Heart left ventricle (tissue), 16 donors: Measurements from ENCODE around the gene LPIN2. TPM values are rescaled to one million over a fixed set of nuclear protein-coding genes. Genes with fewer than 3 reads are reported as not detected.

Experiments used
- ATAC-seq, 4 donors: fragments of 200-7000 bp; cut with Tn5 transposase; one replicate each; pipeline ENCODE4 v1.9.1; 2020 to 2022; ENCODE audit warnings: moderate library complexity in 4 of 4, mild to moderate bottlenecking in 3 of 4, moderate number of reproducible peaks in 1 of 4
- DNase-seq, 5 donors: peaks; one replicate each; pipeline ENCODE4 v3.0.0-alpha.2; 2020
- H3K27ac ChIP-seq, 12 donors: fragments of 200-600 bp; sonication (generic) in 4 of 12; one replicate each; pipeline versions ENCODE4 v1.5.0 to v1.8.0; 2016 to 2022; ENCODE audit warnings: mild to moderate bottlenecking in 2 of 12
- H3K27me3 ChIP-seq, 9 donors: fragments of 200-600 bp; sonication (generic) in 2 of 9; one replicate each; pipeline versions ENCODE4 v1.5.1 to v1.8.0; 2016 to 2022; ENCODE audit warnings: mild to moderate bottlenecking in 3 of 9
- H3K36me3 ChIP-seq, 9 donors: fragments of 200-600 bp; sonication (generic) in 2 of 9; one replicate each; pipeline versions ENCODE4 v1.5.0 to v1.8.0; 2018 to 2022; ENCODE audit warnings: mild to moderate bottlenecking in 2 of 9
- H3K4me1 ChIP-seq, 12 donors: fragments of 200-600 bp; sonication (generic) in 4 of 12; one replicate each; pipeline versions ENCODE4 v1.5.0 to v1.8.0; 2016 to 2022; ENCODE audit warnings: mild to moderate bottlenecking in 3 of 12
- H3K4me3 ChIP-seq, 12 donors: fragments of 200-600 bp; sonication (generic) in 4 of 12; one replicate each; pipeline versions ENCODE4 v1.5.0 to v1.8.0; 2017 to 2022; ENCODE audit warnings: mild to moderate bottlenecking in 9 of 12, moderate library complexity in 4 of 12
- H3K9me3 ChIP-seq, 12 donors: fragments of 200-600 bp; sonication (generic) in 4 of 12; one replicate each; pipeline versions ENCODE4 v1.5.0 to v1.8.0; 2016 to 2022; ENCODE audit warnings: mild to moderate bottlenecking in 1 of 12
- POLR2A ChIP-seq, 2 donors: fragments of 450-650 bp; IDR thresholded peaks; one replicate each; pipeline ENCODE4 v1.6.1; 2017; ENCODE audit warnings: antibody characterized with exemption in 2 of 2, mild to moderate bottlenecking in 2 of 2, moderate library complexity in 2 of 2
- WGBS, 4 donors: extraction: QIAGEN DNeasy Blood & Tissue Kit in 2 of 4; methylation state at CpG; one replicate each; pipeline versions ENCODE4 v1.1.5 to v1.1.7; 2013 to 2018; 5-methylcytosine and 5-hydroxymethylcytosine counted together
- intact Hi-C, 10 donors: fragments of 100-400 bp; cut with DNase I; formaldehyde crosslinking; loops; one replicate each; pipeline versions ENCODE4 v1.11.1 to v1.14.2; 2022
- polyA plus RNA-seq, 2 donors: library from polyadenylated mRNA; stranded (reverse); fragments of 200-250 nt; gene quantifications; one replicate each; pipeline ENCODE4 v1.2.3, GENCODE V29; 2013
- total RNA-seq, 9 donors: library from RNA; depleted of rRNA in 2 of 9; stranded (reverse); fragments of >200 nt in 2 of 9; fragmentation: NEBNext Ultra II Directional in 3 of 9; extraction: Animal tissue kit (Norgen Biotek cat#: 25700) in 3 of 9; gene quantifications; one replicate each; pipeline versions ENCODE4 v1.1.0 to v1.2.4, GENCODE V29; 2016 to 2023
- TF ChIP-seq, protein P1 (sequence below), 12 donors: fragments of 200-600 bp; sonication (generic) in 4 of 12; IDR thresholded peaks; one replicate each; pipeline versions ENCODE4 v1.5.0 to v1.8.0; 2018 to 2022; ENCODE audit warnings: antibody characterized with exemption in 12 of 12, mild to moderate bottlenecking in 5 of 12
- donor health status: ischemic (EF 13 %, LVEDD 7.1; RV severe dilation, severe dysfunction).
- donor health status: healthy with polysubstance abuse.
- donor health status: DM: no; HTN: yes; CAD: no.
- donor health status: DM: no; HTN: no; CAD: no.
- donor health status: ischemic (EF 25% LVEDD 6.9; RV normal size, moderate dysfunction).
- donor health status: ischemic (EF 25% LVEDD 5.7; RV mildly dilated, moderate dysfunction).
- donor health status: healthy.
- donor health status: DM: yes; HTN: yes; CAD: no.
- donor health status: ischemic (EF 35%, LVEDD 5.7; RV mildly dilated, moderate dysfunction).
- donor health status: nonischemic (EF 11% LVEDD 7.7; RV severe dilation, severe dysfunction).
- donor health status: DM: yes; HTN: yes; CAD: no.
- donor health status: PGD.
- donor health status: ischemic (EF 29% LVEDD 5.4; RV normal size, mild dysfunction).
- donor health status: nonischemic (EF 23%, LVEDD 6.1; RV moderate dilation, normal function).

Gene LPIN2
- total and polyA plus RNA-seq, 11 donors, result 1.9 to 21.6 (median 10.9) TPM

DNA sequence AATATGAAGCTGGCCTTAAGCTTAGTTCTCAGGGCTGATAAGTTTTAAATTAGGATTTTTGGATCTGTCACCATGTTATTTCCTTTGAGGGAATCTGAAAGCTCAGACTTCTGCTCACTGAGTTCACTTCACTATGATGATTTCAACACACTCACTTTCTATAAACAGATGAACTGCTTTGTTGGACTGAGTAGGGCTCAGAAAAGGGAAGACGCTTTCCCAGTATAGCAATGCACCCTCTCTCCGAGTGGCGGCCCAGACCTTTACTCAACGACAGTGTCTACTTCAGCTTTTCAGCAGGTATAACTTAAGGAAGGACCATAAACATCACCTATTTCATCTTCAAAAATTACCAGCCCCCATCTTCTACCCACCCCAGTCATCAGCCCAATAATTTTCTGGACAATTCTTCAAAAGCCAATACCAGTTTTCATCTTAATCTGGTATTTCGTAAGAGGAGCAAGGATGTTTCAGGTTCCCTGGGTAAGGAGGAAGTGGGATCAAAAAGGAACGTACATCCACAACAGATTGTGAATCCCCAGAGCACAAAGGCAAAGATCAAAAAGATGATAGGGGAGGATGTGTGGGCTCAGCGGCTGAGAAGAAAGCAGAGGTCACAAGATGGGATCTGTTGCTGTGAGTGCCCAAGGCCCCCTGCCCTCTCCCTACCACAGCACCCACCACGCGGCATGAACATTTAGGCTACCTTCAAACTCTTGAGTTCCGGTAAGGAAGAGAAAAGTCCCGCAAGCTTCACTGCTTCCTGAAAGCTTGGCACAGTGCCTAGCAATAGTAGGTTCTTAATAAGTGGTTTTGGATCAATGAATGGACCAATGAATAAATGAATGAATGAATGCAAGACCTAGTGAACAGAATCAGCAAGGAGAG is 41.9 kb downstream of the LPIN2 start:
- 64 to 72% (median 66%) methylated on average over 11 of the region's 11 CpGs for WGBS, 4 donors
- ATAC-seq, result peak; percentile 24 to 72 (median 65)
- intact Hi-C loops, result no loop called here
- H3K9me3 ChIP-seq, result no peaks in the 10 kb centered on the region
- no peaks in the 10 kb centered on the region for H3K36me3 ChIP-seq
- peak in 1 of 5 donors; percentile 45 for DNase-seq
- peaks cover 2 to 92% (median 26%) of the 10 kb centered on the region in 12 donors for H3K4me1 ChIP-seq
- H3K27me3 ChIP-seq, result no peaks in the 10 kb centered on the region
- H3K4me3 ChIP-seq, result peak overlapping the region in 1 of 12 donors; percentile 34
- peak overlapping the region in 5 of 12 donors; percentile 2 to 88 (median 40) for H3K27ac ChIP-seq
- TF ChIP-seq, protein P1, sequence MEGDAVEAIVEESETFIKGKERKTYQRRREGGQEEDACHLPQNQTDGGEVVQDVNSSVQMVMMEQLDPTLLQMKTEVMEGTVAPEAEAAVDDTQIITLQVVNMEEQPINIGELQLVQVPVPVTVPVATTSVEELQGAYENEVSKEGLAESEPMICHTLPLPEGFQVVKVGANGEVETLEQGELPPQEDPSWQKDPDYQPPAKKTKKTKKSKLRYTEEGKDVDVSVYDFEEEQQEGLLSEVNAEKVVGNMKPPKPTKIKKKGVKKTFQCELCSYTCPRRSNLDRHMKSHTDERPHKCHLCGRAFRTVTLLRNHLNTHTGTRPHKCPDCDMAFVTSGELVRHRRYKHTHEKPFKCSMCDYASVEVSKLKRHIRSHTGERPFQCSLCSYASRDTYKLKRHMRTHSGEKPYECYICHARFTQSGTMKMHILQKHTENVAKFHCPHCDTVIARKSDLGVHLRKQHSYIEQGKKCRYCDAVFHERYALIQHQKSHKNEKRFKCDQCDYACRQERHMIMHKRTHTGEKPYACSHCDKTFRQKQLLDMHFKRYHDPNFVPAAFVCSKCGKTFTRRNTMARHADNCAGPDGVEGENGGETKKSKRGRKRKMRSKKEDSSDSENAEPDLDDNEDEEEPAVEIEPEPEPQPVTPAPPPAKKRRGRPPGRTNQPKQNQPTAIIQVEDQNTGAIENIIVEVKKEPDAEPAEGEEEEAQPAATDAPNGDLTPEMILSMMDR (IDR thresholded peaks at IDR 0.05), result no peak
- TF ChIP-seq POLR2A (IDR thresholded peaks at IDR 0.05), result no peak

DNA sequence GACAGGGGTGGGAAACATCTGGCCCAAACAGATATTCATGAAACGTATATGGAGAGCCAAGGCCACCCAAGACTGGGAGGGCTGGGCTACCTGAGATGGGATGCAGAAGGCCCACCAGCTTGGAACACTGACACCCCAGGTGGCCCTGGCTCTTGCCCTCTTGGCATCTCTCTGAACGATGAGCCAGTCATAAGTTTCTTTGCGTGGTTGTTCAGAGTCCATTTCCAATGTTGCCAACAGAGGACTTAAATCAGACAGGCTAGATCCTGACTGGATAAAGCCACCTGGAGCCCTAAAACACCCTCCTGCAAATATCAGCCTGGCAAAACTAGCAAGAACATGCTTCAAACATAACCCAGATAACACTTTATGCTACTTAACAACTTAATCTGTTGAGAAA is 42.6 kb downstream of the LPIN2 start:
- TF ChIP-seq, protein P1 (IDR thresholded peaks at IDR 0.05), result no peak
- no peak for TF ChIP-seq POLR2A (IDR thresholded peaks at IDR 0.05)
- DNase-seq (no peak), ATAC-seq (no peak)
- no peaks in the 10 kb centered on the region for H3K27me3 ChIP-seq
- no peaks in the 10 kb centered on the region for H3K9me3 ChIP-seq
- no peak overlapping the region for H3K4me3 ChIP-seq
- peaks cover 2 to 93% (median 26%) of the 10 kb centered on the region in 12 donors for H3K4me1 ChIP-seq
- peak overlapping the region in 5 of 12 donors; percentile 2 to 88 (median 25) for H3K27ac ChIP-seq
- 84 to 96% (median 88%) methylated on average over 3 of the region's 3 CpGs for WGBS, 4 donors
- H3K36me3 ChIP-seq, result no peaks in the 10 kb centered on the region
- intact Hi-C loops, result no loop called here

DNA sequence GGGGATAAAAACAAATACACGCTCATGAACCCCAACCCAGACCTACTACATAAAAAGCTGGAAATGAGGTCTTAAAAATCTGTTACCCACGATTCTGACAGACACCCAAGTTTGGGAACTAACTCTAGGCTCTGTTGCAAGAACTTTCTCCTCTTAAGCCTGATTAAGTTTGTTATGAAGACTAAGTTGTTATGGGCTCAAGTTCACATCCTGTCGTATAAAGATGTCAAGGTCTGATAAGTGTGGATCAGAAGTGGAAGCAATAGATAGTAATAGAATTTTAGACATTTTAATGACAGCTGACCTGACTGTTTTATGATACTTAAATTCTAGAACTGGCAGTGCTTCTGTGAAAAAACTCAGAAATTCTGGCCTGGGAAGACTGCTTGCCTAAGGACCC is 43.2 kb downstream of the LPIN2 start:
- H3K36me3 ChIP-seq, result no peaks in the 10 kb centered on the region
- intact Hi-C loops, result loop anchor here in 1 of 10 donors (10.0 kb wide), 1 partner anchor 275 kb away; the partner anchor contains the start of gene MYL12A
- no peaks in the 10 kb centered on the region for H3K9me3 ChIP-seq
- no peaks in the 10 kb centered on the region for H3K27me3 ChIP-seq
- peaks cover 2 to 93% (median 26%) of the 10 kb centered on the region in 12 donors for H3K4me1 ChIP-seq
- TF ChIP-seq, protein P1 (IDR thresholded peaks at IDR 0.05), result no peak
- TF ChIP-seq POLR2A (IDR thresholded peaks at IDR 0.05), result no peak
- no peak overlapping the region for H3K4me3 ChIP-seq
- H3K27ac ChIP-seq, result peak overlapping the region in 2 of 12 donors; percentile 72 to 88
- DNase-seq, result no peak
- ATAC-seq, result no peak
- 67 to 75% (median 72%) methylated on average over 3 of the region's 3 CpGs for WGBS, 4 donors

DNA sequence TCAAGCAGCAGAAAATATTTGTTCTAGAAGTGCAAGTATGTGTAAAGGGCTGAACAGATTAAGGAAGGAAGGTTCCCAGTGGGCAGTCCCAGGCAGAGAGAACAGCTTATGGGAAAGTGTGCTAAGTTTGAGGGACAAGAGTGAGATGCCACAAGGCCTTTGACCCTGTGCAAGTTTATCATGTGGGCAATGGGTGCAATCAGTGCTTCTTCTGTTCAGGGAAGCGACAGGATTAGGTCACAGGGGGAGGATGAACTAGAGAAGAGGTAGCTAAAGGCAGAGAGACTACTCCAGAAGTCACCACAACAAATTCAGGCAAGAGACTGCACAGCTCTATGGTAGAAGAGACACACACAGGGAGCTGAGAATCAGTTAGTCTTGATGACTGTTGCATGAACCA is 44.3 kb downstream of the LPIN2 start:
- Histone ChIP-seq H3K27me3 (no peaks in the 10 kb centered on the region), H3K4me3 (no peak overlapping the region), H3K9me3 (no peaks in the 10 kb centered on the region), H3K36me3 (no peaks in the 10 kb centered on the region), H3K27ac (peak overlapping the region in 4 of 12 donors; percentile 24 to 88 (median 58)), H3K4me1 (peaks cover 2 to 98% (median 26%) of the 10 kb centered on the region in 12 donors)
- TF ChIP-seq POLR2A (IDR thresholded peaks at IDR 0.05), result no peak
- TF ChIP-seq, protein P1 (IDR thresholded peaks at IDR 0.05), result no peak
- intact Hi-C loops, result loop anchor here in 1 of 10 donors (10.0 kb wide), 1 partner anchor 276 kb away; the partner anchor contains the start of gene MYL12A
- 87 to 96% (median 93%) methylated on average over 1 of the region's 1 CpG for WGBS, 4 donors
- peak in 1 of 4 donors; percentile 56 for ATAC-seq
- no peak for DNase-seq
